Posterior vena cava (tissue), 2 donors: ENCODE measurements around the gene GNB1L. TPM values are rescaled to one million over a fixed set of nuclear protein-coding genes. Genes with fewer than 3 reads are reported as not detected.

Source experiments
- DNase-seq: peaks from one replicate; pipeline ENCODE4 v3.0.0-alpha.2; 2020; ENCODE audit warnings: low spot score
- intact Hi-C, 2 donors: fragments of 100-400 bp; cut with DNase I; formaldehyde crosslinking; loops; one replicate each; pipeline versions ENCODE4 v1.14.1 to v1.14.2; 2022 to 2023
- total RNA-seq, 2 donors: library from RNA; stranded (reverse); fragmentation: NEBNext Ultra II Directional; extraction: Animal tissue kit (Norgen Biotek cat#: 25700); gene quantifications; one replicate each; pipeline ENCODE4 v1.2.1, GENCODE V29; 2021
- donor health status: DM: yes; HTN: yes; CAD: no.
- donor health status: DM: yes; HTN: yes; CAD: no.

The GNB1L gene
- total RNA-seq, 2 donors from 2014 or later: 3.6 to 3.9 TPM

DNA sequence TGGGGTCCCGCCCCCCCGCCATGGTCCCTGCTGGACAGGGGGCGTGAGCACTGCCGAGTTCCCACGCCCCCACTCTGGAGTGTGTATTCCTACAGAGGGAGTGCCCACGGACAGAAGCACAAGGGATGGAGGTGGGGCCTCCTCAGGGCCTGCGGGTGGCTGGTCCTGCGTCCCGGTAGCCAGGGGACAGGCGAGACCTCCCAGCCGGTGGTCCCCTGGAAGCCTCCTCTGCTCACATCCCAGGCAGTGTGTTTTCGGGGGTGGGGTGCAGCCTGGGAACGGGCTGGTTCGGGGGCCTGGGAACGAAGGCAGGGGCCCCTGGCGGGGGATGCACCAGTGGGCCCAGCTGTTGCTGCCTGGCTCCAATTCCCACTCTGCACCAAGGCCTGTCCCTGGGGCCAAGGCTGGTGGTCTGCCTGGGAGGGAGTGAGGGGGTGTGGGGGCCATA, 115.2 kb downstream of the GNB1L start:
- DNase-seq: no peak
- intact Hi-C loops: no loop called here

DNA sequence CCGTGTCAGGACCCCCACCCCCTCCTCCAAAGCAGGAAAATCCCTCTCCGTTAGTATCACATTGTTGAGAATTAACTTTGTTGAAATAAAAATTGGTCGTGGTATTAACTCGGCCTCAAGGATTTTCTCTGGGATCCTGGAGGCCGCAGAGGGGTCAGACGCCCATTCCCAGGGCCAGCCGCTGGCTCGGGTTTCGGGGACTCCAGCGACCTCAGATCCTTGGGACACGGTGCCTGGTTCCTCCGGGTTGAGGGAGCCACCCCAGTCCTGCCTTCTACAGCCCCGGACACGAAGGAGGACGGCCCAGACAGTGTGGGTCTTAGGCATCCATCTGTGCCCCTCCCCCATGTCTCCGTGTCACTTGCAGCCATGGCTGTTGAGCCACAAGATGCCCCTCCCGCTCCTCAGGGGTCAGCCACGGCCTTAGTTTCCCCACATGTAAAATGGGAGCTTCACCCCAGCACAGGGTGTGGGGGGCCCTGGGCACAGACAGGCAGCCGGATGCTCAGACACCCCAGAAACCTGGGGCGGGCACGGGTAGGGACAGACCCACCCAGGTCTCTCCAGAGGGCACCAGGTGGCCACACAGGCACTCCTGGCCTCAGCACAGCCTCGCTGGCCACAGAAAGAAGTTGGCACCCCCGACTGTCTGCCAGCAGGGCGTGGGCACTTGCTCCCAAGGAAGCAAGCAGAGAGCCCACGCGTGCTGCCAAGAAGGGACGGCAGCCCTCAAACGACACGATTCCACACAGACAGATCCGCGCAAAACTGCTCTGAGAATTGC, 115.8 kb downstream of the GNB1L start:
- intact Hi-C loops: no loop called here
- DNase-seq: no peak

DNA sequence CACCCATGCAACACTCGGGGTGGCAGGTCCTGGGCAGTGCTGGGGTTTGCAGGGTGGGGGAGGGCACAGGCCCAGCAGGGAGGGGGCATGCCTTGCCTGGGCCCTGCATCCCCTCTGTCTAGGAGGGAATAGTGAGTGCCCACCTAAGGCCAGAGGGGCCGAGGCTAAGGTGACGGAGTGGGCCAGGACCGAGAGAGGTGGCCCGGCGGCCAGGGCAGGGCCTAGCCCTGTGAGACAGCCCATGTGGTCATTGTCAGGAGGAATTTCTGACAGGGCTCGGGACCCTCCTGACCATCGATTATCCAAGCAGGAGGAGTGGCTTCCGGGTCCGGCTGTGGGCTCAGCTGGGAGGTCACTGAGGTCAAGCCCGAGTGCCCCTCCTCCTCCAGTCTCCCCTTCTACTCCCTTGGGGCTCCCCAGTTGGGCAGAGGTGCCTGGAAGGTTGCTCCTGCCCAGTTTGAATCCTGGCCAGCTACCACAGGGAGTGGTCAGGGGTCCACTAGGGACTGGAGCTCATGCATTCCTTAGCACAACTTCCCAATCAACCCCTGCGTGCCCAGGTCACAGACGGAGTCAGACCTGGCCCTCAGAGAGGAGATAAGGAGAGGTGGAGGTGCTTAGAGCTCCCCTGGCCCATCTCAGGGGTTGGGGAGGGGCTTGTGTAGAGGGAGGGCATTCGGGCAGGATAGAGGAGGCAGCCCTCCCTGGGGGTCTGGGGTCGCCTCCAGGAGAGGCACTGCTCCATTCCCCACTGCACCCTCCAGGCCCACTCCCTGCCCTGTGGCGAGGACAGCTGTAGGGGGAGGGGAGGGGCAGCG, 116.6 kb downstream of the GNB1L start:
- intact Hi-C loops: no loop called here
- DNase-seq: no peak

DNA sequence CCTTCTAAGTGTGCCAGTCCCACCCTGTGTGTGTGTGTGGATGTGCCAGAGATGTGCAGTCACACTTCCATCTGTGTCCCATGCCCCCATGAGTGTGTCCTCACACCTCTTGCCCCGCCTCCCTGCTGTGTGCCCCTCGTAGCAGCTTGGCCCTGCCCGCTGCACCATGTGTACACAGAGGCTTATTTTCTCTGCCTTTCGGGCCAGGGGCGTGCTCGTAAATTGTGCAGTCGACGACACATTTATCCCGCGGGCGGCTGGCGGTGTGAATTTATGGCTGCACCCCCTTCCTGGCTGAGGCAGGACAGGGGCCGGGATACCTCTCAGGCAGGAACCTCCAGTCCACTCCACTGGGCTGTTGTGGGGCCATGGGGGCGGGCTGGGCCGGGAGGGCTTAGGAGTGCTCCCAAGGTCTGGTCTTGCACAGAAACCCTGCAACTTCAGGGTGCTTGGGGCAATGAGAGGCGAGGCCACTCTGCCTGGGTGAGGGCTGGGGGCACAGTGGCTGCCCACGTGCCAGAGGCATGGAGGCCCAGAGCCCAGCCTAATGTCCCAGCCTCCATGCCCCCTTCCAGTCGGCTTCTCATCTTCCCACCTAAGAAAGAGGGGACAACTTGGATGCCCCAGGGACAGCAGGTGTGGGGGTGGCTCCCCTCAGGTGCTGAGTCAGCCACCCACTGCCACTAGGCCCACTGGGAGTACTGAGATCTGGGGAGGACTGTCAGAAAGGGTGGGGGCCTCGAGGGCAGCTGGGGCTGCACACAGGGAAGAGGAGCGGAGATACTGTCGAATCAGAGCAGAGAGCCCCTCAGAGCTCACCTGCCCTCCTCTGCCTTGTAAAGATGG, 118.8 kb downstream of the GNB1L start:
- DNase-seq: no peak
- intact Hi-C loops: no loop called here

DNA sequence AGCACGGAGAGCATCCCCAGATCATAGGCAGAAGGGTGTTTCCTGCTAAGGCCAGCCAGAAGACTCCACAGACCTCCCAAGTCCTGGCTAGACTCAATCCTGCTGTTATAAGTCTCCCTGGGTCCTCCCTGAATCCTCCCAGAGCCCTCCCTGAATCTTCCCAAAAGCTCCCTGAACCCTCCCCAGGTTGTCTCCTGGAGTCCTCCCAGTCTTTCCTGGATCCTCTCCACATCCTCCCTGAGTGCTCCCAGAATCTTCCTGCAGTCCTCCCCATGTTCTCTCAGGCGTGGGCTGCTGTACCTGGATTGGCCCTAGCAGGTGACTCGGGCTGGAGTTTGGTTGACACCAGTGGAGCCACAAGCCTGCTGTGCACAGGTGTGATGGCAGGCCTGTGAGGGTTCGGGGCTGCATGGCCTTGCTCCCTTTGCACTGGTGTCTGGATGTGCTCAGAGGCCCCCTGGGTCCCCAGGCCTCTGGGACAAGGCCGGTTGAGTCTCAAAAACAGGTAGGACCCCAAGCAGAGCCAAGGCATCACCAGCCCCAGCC, 119.8 kb downstream of the GNB1L start:
- no peak for DNase-seq
- intact Hi-C loops: no loop called here

DNA sequence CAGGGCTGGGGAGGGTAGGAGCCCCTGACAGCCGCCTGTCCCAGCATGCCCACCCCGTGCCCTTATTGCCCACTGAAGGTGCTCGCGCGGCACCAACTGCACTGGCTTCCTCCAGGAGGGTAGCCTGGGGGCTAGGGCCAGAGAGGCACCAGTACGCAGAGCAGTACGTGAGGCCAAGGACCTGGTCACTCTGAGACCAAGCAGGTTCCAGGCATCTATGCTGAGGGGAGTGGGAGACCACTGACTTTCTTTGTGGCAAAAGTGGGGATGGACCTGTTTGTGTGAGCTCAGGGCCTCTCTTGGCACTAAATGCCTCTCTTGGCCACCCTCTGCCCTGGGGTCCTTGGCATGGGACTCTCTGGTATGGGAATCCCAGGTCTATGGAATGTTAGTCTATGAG, 120.5 kb downstream of the GNB1L start:
- intact Hi-C loops: no loop called here
- DNase-seq: no peak

DNA sequence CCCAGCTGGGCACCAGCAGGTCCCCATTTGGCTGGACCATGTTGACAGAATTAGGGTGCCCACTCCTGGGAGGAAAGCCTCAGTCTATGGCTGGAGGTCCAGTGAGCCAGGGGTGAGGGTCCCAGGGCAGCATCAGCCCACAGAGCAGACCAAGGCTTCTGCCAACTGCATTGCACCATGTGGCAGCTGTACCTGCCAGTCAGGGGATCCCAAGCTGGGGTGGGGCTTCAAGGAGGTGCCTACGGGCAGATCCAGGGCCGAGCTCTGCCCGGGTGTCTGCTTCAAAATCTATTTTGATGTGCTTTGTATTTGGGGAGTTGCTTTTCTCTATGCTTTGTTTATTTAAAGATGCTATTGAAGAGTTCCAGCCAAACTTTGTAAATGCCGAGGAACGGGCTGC, 120.9 kb downstream of the GNB1L start:
- intact Hi-C loops: no loop called here
- DNase-seq: no peak

Other genes with a start within 250 kb of the GNB1L start
- gene SEPTIN5, start 140.4 kb downstream of the GNB1L start, total RNA-seq: 10 to 100 TPM; 22.9 to 29.8 TPM
- gene GP1BB, start 131.3 kb downstream of the GNB1L start, total RNA-seq: under 1 TPM in 1 of 2 donors, not detected in 1; 0.83 TPM
- 1 to 10 TPM; 7.5 to 8.1 TPM for gene TBX1, start 94.1 kb downstream of the GNB1L start, total RNA-seq
- 1 to 10 TPM; 7.6 to 8.6 TPM for gene RTL10, start within 50 bp of the GNB1L start, total RNA-seq
- 10 to 100 TPM; 81.7 to 95.4 TPM for gene COMT, start 86.9 kb upstream of the GNB1L start, total RNA-seq
- gene TXNRD2, start 86.9 kb upstream of the GNB1L start, total RNA-seq: 10 to 100 TPM; 13.9 to 19.2 TPM
- gene ARVCF, start 161.9 kb upstream of the GNB1L start, total RNA-seq: 10 to 100 TPM; 20.1 to 21.3 TPM
- gene TANGO2, start 166.2 kb upstream of the GNB1L start, total RNA-seq: 10 to 100 TPM; 28.4 to 31.1 TPM
- gene DGCR8, start 225.4 kb upstream of the GNB1L start, total RNA-seq: 10 to 100 TPM; 24.3 to 25.2 TPM